ELF-1 (cell line): ENCODE results near the gene ZNF644.
A peak's percentile ranks its signal among the peaks of the same experiment; 100 is the strongest.
"Not testable (repeated sequence)": the region's sequence is repeated elsewhere in the genome, so short reads cannot be mapped to it uniquely, and the experiment has no call there.

Experiments used
- DNase-seq: peaks from one replicate; pipeline ENCODE4 v3.0.0-alpha.2; 2016; ENCODE audit warnings: low read depth, low spot score

Gene ZNF644

DNA sequence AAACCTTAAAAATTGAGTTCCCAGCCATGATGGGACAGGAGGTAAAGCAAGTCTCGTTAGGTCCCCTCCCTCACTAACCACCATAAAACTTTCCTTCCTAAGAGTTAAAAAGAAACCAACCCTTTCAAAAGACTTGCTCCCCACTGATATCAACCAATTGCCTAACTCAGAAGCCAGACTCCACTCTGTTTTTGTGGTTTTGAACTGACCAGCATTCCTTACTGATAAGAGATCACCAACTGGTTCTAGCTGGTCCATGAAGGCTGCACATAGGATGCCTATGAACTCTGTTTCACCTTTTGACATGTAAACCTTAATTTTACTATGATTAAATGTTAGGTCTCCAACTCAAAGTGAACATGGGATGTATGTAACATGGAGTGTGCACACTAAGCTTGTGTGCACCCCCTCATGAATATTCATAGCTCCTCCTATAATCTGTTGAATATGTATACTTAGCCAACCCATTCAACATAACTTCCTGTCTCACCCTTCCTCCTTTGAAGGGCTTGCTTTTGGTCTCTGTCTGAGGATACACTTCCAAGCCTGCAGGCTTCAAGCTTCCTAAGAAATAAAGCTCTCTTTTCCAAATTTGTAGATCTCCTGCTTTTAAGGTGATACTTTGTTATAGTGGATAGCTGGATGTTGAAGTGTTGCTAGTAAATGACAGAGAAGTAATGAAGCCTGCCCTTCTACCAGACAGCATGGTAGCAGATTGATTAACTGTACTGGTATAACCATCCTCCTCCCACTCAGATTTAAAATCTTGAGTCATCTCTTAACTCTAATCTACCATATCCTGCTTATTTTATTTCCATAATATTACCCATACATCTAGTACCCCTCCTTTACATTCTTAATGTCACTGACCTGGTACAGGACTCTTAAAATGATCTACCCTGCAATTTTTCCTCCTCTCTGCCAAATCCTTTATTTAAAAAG lies 95.6 kb downstream of the ZNF644 start:
- DNase-seq, result peak; percentile 75

DNA sequence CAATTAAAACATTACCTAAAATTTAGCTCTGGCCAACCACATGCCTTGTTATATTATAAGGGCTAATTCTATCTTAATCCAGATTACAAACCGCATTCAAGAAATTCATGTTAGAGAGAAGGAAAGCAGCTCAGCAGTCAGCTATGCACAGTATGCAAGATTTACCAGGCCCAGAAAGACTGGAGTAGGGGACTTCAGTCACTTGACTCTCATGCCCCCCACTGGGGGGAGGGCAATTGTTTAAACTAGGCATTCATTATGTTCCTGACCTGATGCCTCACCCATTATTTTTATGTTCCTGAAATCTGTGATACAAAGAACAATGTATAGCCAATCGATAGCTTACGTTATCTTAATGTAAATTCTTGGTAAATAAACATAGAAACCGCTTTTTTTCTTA lies 96.9 kb downstream of the ZNF644 start:
- DNase-seq, result peak; percentile 22

DNA sequence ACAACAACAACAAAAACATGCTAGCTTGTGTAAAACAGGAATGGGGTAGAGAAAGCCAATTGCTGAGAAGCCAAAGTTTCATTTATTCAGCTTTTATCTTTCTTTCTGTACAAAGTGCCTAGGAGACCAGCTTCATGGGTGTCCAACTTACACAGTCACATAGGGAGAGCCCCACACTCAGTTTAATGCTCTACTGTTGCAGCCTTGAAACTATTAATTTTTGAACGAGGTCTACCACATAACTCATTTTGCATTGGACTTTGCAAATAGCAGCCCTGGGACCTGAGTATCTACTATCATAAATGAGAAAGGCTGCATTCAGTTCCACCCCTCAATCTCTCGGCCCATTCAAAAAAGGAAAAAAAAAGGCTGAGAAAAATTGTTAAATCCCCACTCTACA lies 98.8 kb downstream of the ZNF644 start:
- DNase-seq, result no peak

DNA sequence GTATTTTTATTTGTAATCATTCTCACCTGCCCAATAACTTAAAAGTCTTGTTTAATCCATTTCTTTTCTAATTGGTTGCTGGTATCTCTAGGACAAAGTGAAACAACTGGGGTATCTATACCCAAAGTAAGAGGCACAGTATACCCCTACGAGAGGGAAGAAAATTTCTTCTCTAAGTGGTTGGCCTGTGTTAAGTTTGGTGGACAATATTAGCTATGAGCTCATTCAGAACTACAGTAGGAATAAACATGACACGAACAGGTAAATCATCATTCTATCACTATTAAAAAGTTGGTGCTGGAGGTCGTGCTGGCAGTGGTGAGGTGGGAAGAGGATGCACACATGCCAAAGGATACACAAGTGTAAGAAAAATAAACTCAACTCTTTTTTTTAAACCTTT lies 99.6 kb downstream of the ZNF644 start:
- DNase-seq, result no peak

DNA sequence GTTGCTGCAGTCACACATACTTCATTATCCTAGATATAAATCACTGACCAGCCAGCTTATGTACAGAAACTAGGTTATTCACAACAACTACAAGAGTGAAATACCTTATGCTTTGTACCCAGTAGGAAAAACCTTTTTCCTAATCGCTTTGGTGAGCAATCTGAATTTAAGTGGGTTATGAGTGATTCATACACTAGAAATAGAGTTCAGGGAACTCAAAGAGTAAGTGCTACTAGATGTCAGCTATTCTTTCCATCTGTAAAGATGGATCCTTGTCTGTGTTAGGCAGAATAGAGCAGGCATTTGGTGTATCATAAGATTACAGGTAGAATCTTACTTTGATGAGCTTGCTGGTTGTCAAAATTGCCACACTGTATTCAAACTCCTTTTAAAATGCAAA lies 101.9 kb downstream of the ZNF644 start:
- no peak for DNase-seq

DNA sequence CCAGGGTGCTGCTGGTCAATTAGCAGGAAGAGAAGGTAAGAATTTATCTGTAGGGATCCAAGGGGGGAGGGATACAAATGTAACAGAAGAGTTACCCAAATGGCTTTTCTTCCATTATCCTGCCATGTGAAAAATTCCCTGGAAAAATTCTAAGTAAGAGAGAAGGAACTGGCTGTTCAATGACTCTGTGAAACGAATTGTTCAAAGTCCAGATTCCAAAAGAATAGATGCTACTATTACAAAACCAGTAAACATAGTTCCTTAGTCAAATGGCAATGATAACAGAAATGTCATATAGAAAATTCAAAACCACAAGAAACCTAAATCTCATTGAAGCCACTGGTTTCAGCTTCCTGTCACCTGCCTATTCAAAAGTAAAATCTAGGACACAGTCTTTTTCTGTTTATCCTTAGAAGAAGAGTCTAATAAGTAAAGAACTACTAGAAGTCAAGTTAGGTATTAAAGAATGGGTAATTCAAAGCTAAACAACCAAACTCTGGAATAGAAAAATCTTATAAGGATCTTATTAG lies 102.6 kb downstream of the ZNF644 start:
- no peak for DNase-seq

DNA sequence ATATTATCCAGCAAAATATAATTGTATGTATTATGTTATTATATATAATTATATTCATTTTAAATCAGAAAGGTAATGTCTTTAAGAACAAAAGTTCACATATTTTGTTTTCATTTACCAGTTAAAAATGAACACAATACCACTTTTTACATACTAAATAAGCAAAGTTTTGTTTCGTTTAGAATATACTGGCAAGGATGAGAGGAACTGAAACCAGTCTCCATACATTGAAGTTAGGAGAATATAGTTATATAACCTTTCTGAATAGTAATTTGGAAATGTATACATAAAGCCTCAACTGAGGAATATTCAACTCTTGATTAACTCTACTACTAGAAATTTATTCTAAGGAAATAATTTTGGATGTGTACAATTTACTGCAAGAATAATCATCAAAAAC lies 110.5 kb downstream of the ZNF644 start:
- DNase-seq, result no peak

DNA sequence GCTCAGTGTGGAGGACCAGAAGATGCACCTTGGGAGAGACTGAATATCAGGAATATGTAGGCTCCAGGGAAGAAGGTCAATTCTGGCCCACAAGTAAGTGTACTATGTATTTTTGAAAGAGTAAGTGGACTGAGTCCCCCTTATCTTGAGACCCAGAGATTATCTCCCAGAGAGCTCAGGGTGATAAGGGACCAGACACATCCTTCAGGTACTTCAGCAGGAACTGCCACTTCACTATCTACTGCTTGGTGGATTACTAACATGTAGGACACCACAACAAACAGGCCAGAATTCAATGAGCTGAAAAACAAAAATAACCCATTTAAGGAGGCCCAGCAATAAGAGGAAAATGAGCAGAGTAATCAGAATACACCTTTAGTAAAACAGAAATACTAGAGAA lies 119.2 kb downstream of the ZNF644 start:
- DNase-seq, result no peak

DNA sequence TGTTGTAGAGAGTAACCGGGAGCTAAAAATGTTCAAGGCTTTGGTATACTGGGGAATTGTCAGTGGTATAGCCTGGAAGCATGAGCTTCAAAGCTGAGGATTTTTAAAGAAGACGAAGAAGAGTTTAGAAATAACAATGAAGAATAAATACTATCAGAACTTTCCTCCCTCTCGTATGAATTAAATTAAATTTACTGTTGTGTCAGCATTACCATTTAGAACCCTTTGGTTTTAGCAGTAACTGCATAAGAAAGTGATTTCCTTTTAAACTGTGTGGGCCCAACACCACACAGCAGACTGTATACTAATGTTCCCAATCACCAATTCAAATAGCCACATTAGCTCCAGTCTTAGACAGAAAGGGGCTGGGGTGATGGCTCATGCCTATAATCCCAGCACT lies 122.6 kb downstream of the ZNF644 start:
- no peak for DNase-seq

DNA sequence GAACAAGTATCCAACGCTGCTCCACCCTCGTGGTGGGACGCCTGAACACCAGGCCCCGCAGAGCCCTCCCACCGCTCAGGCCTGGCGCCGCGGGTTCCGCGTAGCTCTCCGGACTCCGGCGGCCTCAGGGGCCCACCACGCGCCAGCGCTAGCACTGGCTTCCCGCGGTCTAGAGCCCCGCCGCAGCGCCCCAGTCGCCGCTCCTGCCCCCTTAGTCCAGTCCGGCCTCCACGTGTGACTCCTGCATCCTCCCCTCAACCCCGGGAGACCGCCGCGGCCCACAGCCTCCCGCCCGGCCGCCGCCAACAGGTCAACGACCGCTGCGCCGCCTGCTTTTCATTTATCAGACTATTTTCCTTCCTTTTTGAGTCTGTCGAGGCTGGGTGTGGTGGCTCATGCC lies 128.2 kb downstream of the ZNF644 start:
- not testable (repeated sequence) for DNase-seq

DNA sequence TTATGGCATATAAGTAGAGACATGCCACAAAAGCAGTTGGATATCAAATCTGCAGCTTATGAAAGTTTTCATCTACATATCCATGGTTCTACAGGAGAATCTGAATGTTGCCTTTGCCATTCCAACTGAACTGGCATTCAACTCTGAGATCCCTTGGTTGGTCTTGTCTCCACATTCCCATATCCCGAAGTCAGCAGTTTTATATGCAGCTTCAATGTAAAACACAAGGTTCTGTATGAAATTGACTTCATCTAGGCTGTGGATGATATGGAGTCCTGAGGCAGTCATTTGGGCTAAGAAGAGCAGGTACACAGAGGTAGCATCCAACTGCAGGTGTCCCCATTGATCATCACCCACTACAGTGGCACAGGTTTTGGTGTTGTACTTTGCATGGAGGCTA lies 129.0 kb downstream of the ZNF644 start:
- not testable (repeated sequence) for DNase-seq

DNA sequence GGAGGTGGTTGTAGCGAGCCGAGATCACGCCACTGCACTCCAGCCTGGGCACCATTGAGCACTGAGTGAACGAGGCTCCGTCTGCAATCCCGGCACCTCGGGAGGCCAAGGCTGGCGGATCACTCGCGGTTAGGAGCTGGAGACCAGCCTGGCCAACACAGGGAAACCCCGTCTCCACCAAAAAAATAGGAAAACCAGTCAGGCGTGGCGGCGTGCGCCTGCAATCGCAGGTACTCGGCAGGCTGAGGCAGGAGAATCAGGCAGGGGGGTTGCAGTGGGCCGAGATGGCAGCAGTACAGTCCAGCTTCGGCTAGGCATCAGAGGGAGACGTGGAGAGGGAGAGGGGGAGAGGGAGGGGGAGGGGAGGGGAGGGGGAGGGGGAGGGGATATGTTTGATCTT lies 129.6 kb downstream of the ZNF644 start:
- not testable (repeated sequence) for DNase-seq

DNA sequence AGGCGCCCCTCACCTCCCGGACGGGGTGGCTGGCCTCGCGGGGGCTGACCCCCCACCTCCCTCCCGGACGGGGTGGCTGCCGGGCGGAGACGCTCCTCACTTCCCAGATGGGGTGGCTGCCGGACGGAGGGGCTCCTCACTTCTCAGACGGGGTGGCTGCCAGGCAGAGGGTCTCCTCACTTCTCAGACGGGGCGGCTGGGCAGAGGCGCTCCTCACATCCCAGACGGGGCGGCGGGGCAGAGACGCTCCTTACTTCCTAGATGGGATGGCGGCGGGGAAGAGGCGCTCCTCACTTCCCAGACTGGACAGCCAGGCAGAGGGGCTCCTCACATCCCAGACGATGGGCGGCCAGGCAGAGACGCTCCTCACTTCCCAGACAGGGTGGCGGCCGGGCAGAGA lies 130.1 kb downstream of the ZNF644 start:
- not testable (repeated sequence) for DNase-seq

DNA sequence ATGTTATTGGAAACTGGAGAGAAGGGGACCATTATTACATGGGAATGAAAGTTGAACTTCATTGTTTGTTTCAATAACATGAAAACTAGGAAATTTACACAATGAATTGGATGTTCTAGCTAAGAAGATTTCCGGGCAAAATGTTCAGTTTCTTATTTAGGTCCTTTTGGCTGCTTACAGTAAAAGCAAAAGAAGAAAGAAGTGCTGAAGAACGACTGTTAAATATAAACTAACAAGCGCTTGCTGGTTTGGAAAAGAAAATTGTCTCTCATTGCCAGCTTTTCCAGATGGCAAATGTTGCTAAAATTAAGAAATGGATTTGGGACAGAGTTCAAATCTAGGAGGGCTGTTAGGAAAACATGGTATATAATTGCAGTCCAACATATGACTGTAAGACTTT lies 139.6 kb downstream of the ZNF644 start:
- DNase-seq, result no peak

DNA sequence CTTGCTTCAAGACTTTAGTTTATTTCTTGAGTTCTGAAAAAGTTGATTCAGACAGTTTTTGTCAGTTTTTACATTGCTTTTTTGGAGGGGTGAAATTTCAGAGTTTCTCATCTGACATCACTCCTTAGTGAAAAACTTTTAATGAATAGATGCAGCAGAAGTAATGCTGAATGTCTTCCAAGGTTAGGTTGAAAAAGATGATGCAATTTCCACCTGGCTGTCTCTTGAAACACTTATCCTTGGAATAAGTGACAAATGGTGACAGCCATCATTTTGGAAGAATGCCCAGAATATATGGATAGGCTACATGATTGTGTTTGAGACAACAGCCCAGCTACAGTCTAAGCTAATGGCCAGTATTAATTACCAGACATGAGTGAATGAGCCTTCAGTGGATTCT lies 140.8 kb downstream of the ZNF644 start:
- no peak for DNase-seq

DNA sequence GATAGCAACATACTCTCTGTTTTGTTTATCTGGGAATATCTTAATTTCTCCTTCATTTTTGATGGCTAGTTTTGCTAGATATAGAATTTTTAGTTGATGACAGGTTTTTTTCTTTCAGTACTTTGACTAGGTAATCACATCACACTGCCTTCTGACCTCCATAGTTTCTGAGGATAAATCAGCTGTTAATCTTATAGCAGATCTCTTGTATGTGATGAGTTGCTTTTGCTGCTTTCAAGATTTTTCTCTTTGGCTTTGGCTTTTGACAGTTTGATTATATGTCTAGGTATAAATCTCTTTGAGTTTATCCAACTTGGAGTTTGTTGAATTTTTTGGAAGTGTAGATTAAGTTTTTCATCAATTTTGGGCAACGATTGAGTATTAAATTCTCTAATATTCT lies 142.6 kb downstream of the ZNF644 start:
- no peak for DNase-seq

DNA sequence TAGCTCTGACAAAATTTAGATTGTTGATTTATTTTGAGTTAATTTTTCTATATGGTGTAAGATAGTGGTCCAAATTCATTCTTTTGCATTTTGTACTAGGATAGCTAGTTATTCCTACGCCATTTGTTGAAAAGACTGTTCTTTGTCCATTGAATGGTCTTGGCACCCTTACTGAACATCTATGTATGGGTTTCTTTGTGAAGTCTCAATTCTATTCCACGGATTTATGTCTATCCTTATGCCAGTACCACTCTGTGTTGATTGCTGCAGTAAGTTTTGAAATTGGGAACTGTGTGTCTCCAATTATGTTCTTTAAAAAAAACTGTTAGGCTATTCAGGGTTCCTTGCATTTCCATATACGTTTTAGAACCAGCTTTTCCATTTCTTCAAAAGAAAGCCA lies 145.7 kb downstream of the ZNF644 start:
- no peak for DNase-seq
